Stimulated activated CD4-positive, alpha-beta T cell treated with anti-CD3 and anti-CD28 coated beads, Interleukin-12 subunit alpha, Interleukin-12 subunit beta, amount 100 ng/mL, for 48 hours (primary cell): ENCODE measurements around the gene CACNA1A.
"Not testable (repeated sequence)": the region's sequence is repeated elsewhere in the genome, so short reads cannot be mapped to it uniquely, and the experiment has no call there.

Experiments used
- DNase-seq, 3 donors: peaks; one replicate each; pipeline ENCODE4 v3.0.0-alpha.2; 2020; ENCODE audit warnings: low read depth in 2 of 3, low spot score in 1 of 3

CACNA1A gene

DNA sequence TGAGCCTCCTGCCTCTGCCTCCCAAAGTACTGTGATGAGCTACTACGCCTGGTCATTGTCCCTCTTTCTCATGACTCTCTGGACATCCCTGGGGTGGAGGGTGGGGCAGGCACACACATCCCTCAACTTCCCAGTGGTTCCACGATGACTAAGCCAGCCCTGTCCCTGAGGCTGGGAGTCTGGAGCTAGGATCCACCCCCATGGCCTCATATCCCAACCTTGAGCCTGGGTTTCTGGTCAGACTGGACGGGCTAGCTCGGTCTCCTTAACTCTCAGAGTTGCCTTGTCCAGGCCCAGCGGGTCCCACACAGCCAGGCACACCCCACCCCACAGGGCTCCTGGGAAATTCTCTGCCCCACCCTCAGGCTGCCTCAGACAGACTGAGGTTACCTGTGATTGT, 336.5 kb downstream of the CACNA1A start:
- no peak for DNase-seq

- DNase-seq, result not testable (repeated sequence)
Measured at GRCh38 chr19:13166151-13166550, 340.1 kb downstream of the CACNA1A start.

- DNase-seq, result no peak
Measured at GRCh38 chr19:13165162-13165997, 340.9 kb downstream of the CACNA1A start.

- DNase-seq, result no peak
Measured at GRCh38 chr19:13164343-13165161, 341.7 kb downstream of the CACNA1A start.

- DNase-seq, result no peak
Measured at GRCh38 chr19:13163609-13164342, 342.5 kb downstream of the CACNA1A start.

DNA sequence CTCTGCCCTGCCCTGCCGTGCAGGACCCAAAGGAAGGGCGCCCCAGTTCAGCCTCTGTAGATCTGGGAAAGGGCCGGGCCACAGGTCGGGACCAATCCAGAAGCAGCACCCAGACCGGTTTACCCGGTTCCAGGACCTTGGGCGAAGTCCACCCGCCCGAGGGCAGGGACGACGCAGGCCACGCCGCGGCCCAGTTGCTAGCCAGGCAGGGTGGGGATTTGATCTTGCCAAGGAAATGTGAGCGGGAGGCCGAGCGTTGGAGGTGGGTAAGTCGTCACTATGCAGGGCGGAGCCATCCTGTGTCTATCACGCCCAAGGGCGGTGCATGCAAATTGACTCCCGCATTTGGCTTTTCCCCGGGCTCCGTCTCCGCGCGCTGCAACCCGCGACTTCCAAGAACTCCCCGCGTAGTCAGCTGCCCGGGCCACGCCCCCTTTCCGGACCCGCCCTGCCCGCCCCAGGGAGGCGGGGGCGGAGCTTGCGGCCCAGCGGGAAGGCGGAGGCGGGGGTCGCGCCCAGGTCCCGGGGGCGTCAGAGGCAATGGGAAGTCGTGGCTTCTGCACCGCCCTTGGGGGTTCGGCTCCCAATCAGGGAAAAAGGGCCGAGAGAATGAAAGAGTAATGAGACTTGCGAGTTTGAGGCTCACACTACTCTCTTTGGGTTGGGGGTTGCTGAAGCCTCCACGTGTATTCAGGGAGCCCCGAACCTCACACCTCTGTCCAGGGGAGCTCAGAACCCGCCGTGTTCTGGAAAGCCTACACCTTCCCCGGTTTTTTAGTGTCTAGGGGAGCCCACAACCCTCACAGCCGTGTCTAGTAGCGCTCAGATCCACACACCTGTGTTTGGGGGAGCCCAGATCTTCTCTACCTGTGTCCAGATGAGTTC, 343.3 kb downstream of the CACNA1A start:
- DNase-seq, result peak; percentile 88 to 89 (median 89)

GRCh38 chr19:13160557-13160956, 345.7 kb downstream of the CACNA1A start:
- DNase-seq, result no peak

DNA sequence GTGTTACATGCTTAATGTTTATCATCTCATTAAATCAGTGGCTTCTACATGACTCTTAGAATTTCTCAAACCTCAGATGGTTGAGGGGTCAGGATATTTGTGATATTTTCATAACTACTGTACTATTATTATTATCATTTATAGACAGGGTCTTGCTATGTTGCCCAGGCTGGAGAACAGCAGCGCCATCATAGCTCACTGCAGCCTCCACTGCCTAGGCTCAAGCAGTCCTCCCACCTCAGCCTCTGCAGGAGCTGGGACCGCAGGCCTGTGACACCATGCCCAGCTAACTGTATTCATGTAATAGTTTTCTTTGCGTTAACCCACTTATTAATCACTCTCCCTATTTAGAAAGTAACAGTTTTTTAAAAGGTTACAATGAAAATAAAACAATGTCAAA, 346.6 kb downstream of the CACNA1A start:
- no peak for DNase-seq
